ENCODE data around the gene WDFY3. TPM values are rescaled to one million over a fixed set of nuclear protein-coding genes. Genes with fewer than 3 reads are reported as not detected.

Gene WDFY3
- total and polyA plus RNA-seq, 9 of the 15 experiments (the other 6 are each of a cell fraction or from before 2014, with no cell fraction given) = 0.58 to 13.5 (median 9.4) TPM

DNA sequence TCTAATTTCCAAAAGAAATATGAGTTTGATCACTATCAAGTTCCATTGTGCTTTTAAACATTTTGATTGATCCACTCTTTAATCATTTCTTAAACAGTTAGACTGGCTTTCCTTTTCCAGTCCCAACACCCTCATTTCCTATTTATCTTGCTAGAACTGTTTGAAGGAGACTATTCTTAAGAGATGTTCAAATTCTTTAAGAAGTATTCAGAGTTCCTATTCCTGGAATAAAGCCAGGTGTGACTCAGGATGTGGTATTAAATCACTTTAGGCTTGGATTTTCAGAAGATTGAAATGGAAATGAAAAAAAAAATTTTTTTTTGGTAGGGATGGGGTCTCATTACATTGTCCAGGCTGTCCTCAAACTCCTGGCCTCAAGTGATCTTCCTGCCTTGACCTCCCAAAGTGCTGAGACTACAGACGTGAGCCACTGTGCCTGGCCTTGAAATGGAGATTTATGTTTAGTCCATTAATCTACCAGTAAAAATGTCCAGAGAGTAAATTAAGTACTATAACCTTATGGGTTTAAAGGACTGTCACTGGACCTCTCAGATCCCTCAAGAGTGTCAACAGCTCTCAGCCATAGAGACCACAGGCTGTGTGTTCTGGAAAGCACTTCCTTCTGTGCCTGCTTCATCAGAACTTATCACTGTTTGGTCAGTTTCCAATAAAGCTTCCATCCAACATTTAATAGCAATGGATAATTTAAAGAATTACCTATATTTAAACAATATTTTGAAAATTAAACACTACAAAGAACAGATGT lies 292.8 kb downstream of the WDFY3 start:
- no peak overlapping the region for H3K9ac ChIP-seq (ENCODE audit: insufficient read depth in 1 of 2, low read depth in 2 of 2, low read length in 2 of 2)
- ATAC-seq = no peak
- H3K36me3 ChIP-seq (ENCODE audit: control insufficient read depth, insufficient read depth, low read length) = no peaks in the 10 kb centered on the region
- 8% methylated on average over 1 of the region's 1 CpG for WGBS (ENCODE audit: insufficient coverage, low coverage, missing lambda C conversion rate)
- H3K4me2 ChIP-seq (ENCODE audit: insufficient read depth, low read length) = no peak overlapping the region
- no peaks in the 10 kb centered on the region for H3K9me1 ChIP-seq (ENCODE audit: control insufficient read depth, insufficient read depth, low read length)
- H4K20me1 ChIP-seq (replicated peaks; ENCODE audit: control insufficient read depth, insufficient read depth, low read length) = no peaks in the 10 kb centered on the region
- POLR2A ChIA-PET = interaction anchor here (0.8 kb wide), 1 partner anchor 10 kb away, joined by 4 read pairs; no protein-coding TSS in a partner anchor
- no peaks in the 10 kb centered on the region for H3K79me2 ChIP-seq (ENCODE audit: control insufficient read depth, insufficient read depth, low read length)
- intact Hi-C loops (cut with micrococcal nuclease) = no loop called here
- no peaks in the 10 kb centered on the region for H3K9me3 ChIP-seq (replicated peaks; ENCODE audit: control insufficient read depth, insufficient read depth, low read depth, low read length)
- H3K4me3 ChIP-seq = no peak overlapping the region
- H2AFZ ChIP-seq (ENCODE audit: low read depth, low read length) = no peak overlapping the region
- FAIRE-seq = no peak
- BruUV-seq (replicated peaks) = no TSS peak
- H3K4me1 ChIP-seq (replicated peaks in 1 of 2; ENCODE audit: control insufficient read depth in 2 of 2, insufficient read depth in 2 of 2, low read length in 2 of 2) = no peaks in the 10 kb centered on the region; a peak in 2 of 5 replicates
- H3K27ac ChIP-seq (ENCODE audit: extremely low read depth, low read depth, low read length) = no peak overlapping the region
- CTCF ChIA-PET (ENCODE audit: low intra/inter-chr PET ratio) = no interaction called here
- in situ Hi-C loops (cut with MboI) = no loop called here
- H3K27me3 ChIP-seq (ENCODE audit: control insufficient read depth in 2 of 2, insufficient read depth in 2 of 2, low read length in 2 of 2) = no peaks in the 10 kb centered on the region
- DNase-seq (ENCODE audit: extremely low read depth in 1 of 4, low spot score in 3 of 4) = no peak
- TF ChIP-seq E2F3 (CRISPR knock-in tag; IDR thresholded peaks at IDR 0.05) (no peak), KDM2B (CRISPR knock-in tag; IDR thresholded peaks at IDR 0.05) (no peak), KAT7 (CRISPR knock-in tag; IDR thresholded peaks at IDR 0.05; ENCODE audit: borderline replicate concordance) (no peak), PHF8 (IDR thresholded peaks at IDR 0.05; ENCODE audit: borderline replicate concordance, low read length) (no peak), SOX6 (IDR thresholded peaks at IDR 0.05) (no peak), ZBED1 (IDR thresholded peaks at IDR 0.05) (no peak), TAF9B (IDR thresholded peaks at IDR 0.05; ENCODE audit: partially characterized antibody) (no peak)
- TF ChIP-seq, protein P1, sequence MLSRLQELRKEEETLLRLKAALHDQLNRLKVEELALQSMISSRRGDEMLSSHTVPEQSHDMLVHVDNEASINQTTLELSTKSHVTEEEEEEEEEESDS (CRISPR knock-in tag; IDR thresholded peaks at IDR 0.05) = no peak
- TF ChIP-seq, protein P2, sequence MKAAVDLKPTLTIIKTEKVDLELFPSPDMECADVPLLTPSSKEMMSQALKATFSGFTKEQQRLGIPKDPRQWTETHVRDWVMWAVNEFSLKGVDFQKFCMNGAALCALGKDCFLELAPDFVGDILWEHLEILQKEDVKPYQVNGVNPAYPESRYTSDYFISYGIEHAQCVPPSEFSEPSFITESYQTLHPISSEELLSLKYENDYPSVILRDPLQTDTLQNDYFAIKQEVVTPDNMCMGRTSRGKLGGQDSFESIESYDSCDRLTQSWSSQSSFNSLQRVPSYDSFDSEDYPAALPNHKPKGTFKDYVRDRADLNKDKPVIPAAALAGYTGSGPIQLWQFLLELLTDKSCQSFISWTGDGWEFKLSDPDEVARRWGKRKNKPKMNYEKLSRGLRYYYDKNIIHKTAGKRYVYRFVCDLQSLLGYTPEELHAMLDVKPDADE (conservative IDR thresholded peaks at IDR 0.05; ENCODE audit: control insufficient read depth, low read depth, low read length) = no peak
- TF ChIP-seq, protein P3, sequence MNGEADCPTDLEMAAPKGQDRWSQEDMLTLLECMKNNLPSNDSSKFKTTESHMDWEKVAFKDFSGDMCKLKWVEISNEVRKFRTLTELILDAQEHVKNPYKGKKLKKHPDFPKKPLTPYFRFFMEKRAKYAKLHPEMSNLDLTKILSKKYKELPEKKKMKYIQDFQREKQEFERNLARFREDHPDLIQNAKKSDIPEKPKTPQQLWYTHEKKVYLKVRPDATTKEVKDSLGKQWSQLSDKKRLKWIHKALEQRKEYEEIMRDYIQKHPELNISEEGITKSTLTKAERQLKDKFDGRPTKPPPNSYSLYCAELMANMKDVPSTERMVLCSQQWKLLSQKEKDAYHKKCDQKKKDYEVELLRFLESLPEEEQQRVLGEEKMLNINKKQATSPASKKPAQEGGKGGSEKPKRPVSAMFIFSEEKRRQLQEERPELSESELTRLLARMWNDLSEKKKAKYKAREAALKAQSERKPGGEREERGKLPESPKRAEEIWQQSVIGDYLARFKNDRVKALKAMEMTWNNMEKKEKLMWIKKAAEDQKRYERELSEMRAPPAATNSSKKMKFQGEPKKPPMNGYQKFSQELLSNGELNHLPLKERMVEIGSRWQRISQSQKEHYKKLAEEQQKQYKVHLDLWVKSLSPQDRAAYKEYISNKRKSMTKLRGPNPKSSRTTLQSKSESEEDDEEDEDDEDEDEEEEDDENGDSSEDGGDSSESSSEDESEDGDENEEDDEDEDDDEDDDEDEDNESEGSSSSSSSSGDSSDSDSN (IDR thresholded peaks at IDR 0.05; ENCODE audit: borderline replicate concordance in 1 of 2, low read depth in 2 of 2, low read length in 2 of 2) = no peak
- TF ChIP-seq, protein P4, sequence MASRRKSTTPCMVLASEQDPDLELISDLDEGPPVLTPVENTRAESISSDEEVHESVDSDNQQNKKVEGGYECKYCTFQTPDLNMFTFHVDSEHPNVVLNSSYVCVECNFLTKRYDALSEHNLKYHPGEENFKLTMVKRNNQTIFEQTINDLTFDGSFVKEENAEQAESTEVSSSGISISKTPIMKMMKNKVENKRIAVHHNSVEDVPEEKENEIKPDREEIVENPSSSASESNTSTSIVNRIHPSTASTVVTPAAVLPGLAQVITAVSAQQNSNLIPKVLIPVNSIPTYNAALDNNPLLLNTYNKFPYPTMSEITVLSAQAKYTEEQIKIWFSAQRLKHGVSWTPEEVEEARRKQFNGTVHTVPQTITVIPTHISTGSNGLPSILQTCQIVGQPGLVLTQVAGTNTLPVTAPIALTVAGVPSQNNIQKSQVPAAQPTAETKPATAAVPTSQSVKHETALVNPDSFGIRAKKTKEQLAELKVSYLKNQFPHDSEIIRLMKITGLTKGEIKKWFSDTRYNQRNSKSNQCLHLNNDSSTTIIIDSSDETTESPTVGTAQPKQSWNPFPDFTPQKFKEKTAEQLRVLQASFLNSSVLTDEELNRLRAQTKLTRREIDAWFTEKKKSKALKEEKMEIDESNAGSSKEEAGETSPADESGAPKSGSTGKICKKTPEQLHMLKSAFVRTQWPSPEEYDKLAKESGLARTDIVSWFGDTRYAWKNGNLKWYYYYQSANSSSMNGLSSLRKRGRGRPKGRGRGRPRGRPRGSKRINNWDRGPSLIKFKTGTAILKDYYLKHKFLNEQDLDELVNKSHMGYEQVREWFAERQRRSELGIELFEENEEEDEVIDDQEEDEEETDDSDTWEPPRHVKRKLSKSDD (conservative IDR thresholded peaks at IDR 0.05; ENCODE audit: low read length) = no peak
